Urinary bladder (tissue), 4 donors: ENCODE data around the gene SUGCT. TPM values are rescaled to one million over a fixed set of nuclear protein-coding genes. Genes with fewer than 3 reads are reported as not detected.

Source experiments
- DNase-seq: peaks from one replicate; pipeline ENCODE4 v3.0.0-alpha.2; 2015; ENCODE audit errors: extremely low spot score
- H3K27ac ChIP-seq: one replicate; pipeline ENCODE4 v1.5.1; 2013; ENCODE audit warnings: low read depth, mild to moderate bottlenecking, moderate library complexity
- H3K36me3 ChIP-seq: one replicate; pipeline ENCODE4 v1.6.1; 2013; ENCODE audit warnings: mild to moderate bottlenecking, moderate library complexity; ENCODE audit not compliant: insufficient read depth
- H3K4me1 ChIP-seq: one replicate; pipeline ENCODE4 v1.6.1; 2013; ENCODE audit warnings: mild to moderate bottlenecking, moderate library complexity; ENCODE audit not compliant: insufficient read depth
- H3K4me3 ChIP-seq: one replicate; pipeline ENCODE4 v1.5.1; 2013; ENCODE audit warnings: low read depth, low read length
- WGBS: extraction: QIAGEN DNeasy Blood & Tissue Kit; methylation state at CpG from one replicate; pipeline ENCODE4 v1.1.7; 2013; 5-methylcytosine and 5-hydroxymethylcytosine counted together
- polyA plus RNA-seq: library from polyadenylated mRNA; stranded (reverse); fragments of 200-250 nt; gene quantifications from one replicate; pipeline ENCODE4 v1.2.3, GENCODE V29; 2013
- total RNA-seq: library from RNA; depleted of rRNA; stranded (reverse); fragments of >200 nt; gene quantifications from one replicate; pipeline ENCODE4 v1.2.3, GENCODE V29; 2014
- donor health status: healthy with polysubstance abuse.
- donor health status: healthy.

SUGCT gene
- total and polyA plus RNA-seq, 2 donors = 3.3 to 8.3 TPM

DNA sequence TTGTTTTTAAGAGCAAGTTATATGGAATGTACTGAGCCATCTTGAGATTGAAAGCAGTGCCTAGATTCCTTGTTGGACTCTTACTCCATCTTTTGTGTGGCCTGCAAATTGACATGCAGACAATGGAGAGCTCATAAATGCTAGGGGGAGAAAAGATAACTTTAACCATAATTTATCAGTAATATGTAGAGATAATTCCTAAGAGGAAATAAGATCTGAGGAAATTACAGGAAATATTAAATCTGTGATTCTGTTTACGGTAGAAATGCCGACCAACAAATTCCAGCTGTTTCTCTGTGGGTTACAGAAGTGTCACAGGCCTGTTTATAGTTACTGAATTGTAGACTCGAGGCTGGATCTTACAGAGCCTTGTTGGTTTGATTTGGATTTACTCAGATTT, 348.0 kb downstream of the SUGCT start:
- H3K36me3 ChIP-seq = no peaks in the 10 kb centered on the region
- WGBS = 43% methylated on average over 3 of the region's 3 CpGs

DNA sequence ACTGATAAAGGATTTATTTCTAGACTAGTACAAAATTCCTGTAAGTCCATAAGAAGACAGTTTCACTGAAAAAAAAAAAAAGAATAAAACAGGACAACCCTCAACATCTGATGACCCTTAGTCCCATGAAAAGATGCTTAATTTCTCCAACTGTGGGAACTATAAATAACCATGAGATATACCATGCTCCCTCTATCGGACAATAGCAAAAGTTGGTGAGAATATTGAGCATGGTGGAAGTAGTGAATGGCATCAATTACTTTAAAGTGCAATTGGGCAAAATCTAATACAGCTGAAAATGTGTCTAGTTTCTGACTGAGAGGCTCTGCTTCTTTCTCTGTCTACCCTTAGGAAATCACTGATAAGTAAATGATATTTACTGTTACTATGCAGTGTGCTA, 348.8 kb downstream of the SUGCT start:
- no peak overlapping the region for H3K4me3 ChIP-seq
- 54% methylated on average over 1 of the region's 1 CpG for WGBS

More for the DNA sequence above, 348.0 kb downstream of the SUGCT start:
- Histone ChIP-seq H3K4me3 (no peak overlapping the region), H3K4me1 (no peaks in the 10 kb centered on the region), H3K27ac (no peak overlapping the region)
- DNase-seq = no peak

DNA sequence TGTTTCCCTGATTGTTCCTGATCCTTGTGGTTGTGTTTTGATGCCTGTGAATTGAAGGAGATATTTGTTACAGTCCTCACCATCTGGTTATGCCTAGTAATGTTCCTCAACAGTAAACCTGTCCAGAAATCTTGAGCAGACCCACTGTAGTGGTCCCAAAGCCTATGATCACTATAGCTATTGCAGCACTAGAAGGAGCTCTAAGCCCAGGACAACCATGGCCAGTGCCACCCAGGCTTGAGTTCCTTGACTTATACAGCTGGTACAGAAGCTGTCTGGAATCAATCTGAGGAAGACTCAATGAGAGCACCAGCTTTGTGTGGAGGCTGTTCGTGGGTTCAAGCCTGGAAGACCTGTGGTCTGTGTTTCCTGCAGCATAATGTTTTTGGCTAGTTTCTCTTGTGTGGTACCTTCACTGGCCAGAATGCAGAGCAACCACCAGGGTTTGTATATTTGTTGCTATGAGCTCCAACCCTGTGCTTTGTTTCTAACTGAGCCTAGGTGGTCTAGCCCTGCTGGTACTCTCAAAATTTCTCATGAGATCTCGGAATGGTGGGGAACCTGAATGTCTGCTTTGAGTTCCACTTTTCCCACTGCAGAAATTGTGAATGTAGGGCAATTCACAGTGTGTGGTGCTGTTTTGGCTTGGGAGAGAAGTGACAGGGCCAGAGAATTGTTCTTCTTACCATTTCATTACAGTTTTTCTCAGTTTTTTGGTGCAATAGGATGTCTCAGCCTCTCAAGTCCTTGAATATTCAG, 355.2 kb downstream of the SUGCT start:
- Histone ChIP-seq H3K4me3 (no peak overlapping the region), H3K36me3 (no peaks in the 10 kb centered on the region), H3K27ac (no peak overlapping the region), H3K4me1 (no peaks in the 10 kb centered on the region)
- no peak for DNase-seq
- 90% methylated on average over 2 of the region's 2 CpGs for WGBS

More for the DNA sequence above, 348.8 kb downstream of the SUGCT start:
- no peak for DNase-seq
- no peak overlapping the region for H3K27ac ChIP-seq
- no peaks in the 10 kb centered on the region for H3K4me1 ChIP-seq
- no peaks in the 10 kb centered on the region for H3K36me3 ChIP-seq

GRCh38 chr7:40490603-40490924, 355.8 kb downstream of the SUGCT start:
- Histone ChIP-seq H3K4me3 (no peak overlapping the region), H3K4me1 (no peaks in the 10 kb centered on the region), H3K27ac (no peak overlapping the region), H3K36me3 (no peaks in the 10 kb centered on the region)
- no peak for DNase-seq

- 87% methylated on average over 4 of the region's 4 CpGs for WGBS
- Histone ChIP-seq H3K4me1 (no peaks in the 10 kb centered on the region), H3K4me3 (no peak overlapping the region), H3K27ac (no peak overlapping the region), H3K36me3 (no peaks in the 10 kb centered on the region)
- no peak for DNase-seq
Measured at GRCh38 chr7:40492946-40493345, 358.1 kb downstream of the SUGCT start.

- H3K27ac ChIP-seq = no peak overlapping the region
- no peaks in the 10 kb centered on the region for H3K36me3 ChIP-seq
- WGBS = 77% methylated on average over 5 of the region's 5 CpGs
- no peak overlapping the region for H3K4me3 ChIP-seq
- DNase-seq = no peak
- H3K4me1 ChIP-seq = no peaks in the 10 kb centered on the region
Measured at GRCh38 chr7:40493609-40494051, 358.8 kb downstream of the SUGCT start.

- Histone ChIP-seq H3K4me1 (no peaks in the 10 kb centered on the region), H3K27ac (no peak overlapping the region), H3K36me3 (no peaks in the 10 kb centered on the region), H3K4me3 (no peak overlapping the region)
- no peak for DNase-seq
- WGBS = 96% methylated on average over 11 of the region's 11 CpGs
Measured at GRCh38 chr7:40498924-40499510, 364.2 kb downstream of the SUGCT start.

DNA sequence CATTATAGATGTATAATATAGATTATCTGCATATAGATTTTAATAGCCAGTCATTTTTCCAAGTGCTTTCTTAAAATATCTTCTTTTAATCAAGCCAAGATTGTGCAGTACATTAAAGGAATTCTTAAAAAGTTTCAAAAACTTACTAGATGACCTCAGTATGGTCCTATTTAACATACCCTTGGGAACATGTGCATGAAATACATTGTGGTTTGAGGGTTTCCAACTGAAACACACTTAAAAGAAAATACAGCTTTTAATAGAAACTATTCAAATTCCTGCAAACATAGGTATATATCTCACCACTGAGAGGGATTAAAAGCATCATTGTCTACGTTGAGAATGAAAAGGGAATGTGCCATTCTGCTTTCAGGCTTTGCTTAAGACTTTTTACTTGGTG, 364.9 kb downstream of the SUGCT start:
- Histone ChIP-seq H3K4me1 (no peaks in the 10 kb centered on the region), H3K27ac (no peak overlapping the region), H3K36me3 (no peaks in the 10 kb centered on the region), H3K4me3 (no peak overlapping the region)
- peak; percentile 17 for DNase-seq
- 61% methylated on average over 1 of the region's 1 CpG for WGBS

DNA sequence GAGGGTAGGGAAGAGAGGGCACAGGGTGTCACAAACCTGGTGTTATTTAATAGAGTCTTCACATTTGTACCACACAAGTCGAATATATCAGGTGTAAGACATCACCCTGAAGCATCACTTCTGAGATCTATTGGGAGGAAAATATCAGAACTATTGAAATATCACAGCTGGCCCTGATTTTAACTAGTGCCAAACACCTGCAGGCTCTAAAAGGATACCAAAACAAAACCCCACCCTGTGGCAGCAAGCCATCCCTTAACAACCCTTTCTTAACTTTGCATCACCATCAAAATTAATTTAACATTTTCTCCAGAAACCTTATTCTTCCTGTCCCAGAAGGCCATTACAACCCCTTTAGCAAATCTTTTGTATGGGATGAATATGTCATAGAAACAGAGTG, 365.4 kb downstream of the SUGCT start:
- no peak overlapping the region for H3K4me3 ChIP-seq
- 84% methylated on average over 1 of the region's 1 CpG for WGBS
- H3K4me1 ChIP-seq = no peaks in the 10 kb centered on the region
- H3K36me3 ChIP-seq = no peaks in the 10 kb centered on the region
- DNase-seq = no peak
- H3K27ac ChIP-seq = no peak overlapping the region

DNA sequence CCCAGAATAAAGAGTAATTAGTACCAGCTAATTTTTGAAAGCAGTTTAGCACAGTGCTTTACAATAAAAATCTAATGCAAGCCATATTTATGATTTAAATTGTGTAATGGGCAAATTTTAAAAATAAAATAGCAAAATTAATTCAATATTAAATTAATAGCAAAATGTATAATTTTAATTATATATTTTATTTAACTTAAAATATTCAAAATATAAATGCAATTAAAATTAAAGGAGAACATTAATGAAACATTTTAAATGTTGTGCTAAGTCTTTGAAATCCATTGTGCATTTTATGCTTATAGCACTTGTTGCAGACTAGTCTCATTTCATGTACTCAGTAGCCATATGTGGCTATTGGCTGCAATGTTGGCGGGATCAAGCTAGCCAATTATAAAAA, 367.6 kb downstream of the SUGCT start:
- H3K36me3 ChIP-seq = no peaks in the 10 kb centered on the region
- no peak for DNase-seq
- 98% methylated on average over 1 of the region's 1 CpG for WGBS
- H3K27ac ChIP-seq = no peak overlapping the region
- H3K4me1 ChIP-seq = no peaks in the 10 kb centered on the region
- no peak overlapping the region for H3K4me3 ChIP-seq

DNA sequence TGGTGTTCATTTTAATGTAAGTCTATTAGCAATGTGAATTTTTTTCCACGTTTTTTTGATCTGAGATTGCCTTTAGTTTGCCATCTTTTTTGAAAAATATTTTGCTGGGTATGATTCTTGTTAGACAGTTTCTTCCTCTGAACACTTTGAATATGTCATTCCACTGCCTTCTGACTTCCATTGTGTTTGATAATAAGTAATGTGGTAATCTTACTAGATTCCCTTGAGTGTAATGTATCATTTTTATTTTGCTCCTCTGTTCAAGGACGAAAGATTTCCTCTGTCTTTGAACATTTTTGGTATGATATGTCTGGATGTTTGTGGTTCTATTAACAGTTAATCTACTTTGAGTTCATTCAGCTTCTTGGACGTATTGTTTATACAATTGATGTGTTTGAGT, 371.4 kb downstream of the SUGCT start:
- no peak overlapping the region for H3K27ac ChIP-seq
- no peaks in the 10 kb centered on the region for H3K36me3 ChIP-seq
- H3K4me1 ChIP-seq = no peaks in the 10 kb centered on the region
- no peak for DNase-seq
- WGBS = 82% methylated on average over 3 of the region's 3 CpGs
- H3K4me3 ChIP-seq = no peak overlapping the region

DNA sequence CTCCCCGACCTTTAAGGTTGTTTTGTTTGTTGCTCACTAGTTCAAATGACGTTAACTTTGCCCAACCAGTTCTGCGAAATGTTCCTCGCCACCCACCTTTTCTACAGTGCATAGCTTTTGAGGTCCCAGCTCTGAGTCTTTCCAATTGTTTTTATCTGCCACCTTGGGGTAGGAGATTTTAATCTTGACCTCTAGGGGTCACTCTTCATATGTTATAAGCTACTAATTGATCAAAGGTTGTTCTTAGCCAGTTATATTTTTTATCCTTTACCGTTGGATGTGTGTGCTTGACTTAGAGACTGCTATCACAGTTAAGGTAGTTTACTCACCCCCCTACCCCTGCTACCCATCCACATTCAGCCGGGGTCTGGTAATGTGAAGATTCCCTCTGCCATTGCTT, 372.4 kb downstream of the SUGCT start:
- H3K4me3 ChIP-seq = no peak overlapping the region

DNA sequence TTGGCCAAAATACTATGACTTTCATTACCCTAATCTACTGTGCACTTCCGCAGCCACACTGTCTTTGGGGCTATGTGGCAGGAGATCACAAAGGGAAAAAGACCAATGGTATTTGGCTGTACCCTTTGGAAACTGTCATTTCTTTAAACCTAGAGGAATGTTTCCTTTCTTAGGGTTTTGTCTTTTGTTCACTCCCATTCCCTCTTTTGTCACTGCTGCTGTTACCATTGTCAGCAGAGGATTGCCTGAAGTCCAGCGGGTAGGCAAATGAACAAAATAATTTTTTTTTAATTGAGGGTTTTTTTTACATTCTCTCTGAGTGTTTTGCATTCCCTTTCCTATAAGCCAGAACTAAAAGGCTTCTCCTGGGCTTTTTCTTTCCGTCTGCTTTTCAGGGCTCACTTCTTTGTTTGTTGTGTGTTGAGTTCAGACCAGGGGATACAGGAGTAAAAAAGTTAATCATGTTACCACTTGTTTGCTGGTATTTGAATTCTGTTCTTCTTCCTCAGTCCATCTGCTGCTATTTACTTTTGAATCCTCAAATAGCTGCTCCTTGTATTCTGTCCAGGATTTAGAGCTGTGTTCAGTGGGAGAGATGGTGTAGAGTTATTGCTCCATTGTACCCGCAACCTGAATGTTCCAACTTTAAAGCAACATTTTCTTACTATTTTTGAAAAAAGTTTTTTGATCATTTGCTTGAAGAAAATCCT, 374.6 kb downstream of the SUGCT start:
- Histone ChIP-seq H3K36me3 (no peaks in the 10 kb centered on the region), H3K27ac (no peak overlapping the region)
- WGBS = 58% methylated on average over 4 of the region's 4 CpGs

More for the DNA sequence above, 372.4 kb downstream of the SUGCT start:
- Histone ChIP-seq H3K27ac (no peak overlapping the region), H3K36me3 (no peaks in the 10 kb centered on the region), H3K4me1 (no peaks in the 10 kb centered on the region)
- WGBS = 76% methylated on average over 6 of the region's 6 CpGs
- DNase-seq = no peak

DNA sequence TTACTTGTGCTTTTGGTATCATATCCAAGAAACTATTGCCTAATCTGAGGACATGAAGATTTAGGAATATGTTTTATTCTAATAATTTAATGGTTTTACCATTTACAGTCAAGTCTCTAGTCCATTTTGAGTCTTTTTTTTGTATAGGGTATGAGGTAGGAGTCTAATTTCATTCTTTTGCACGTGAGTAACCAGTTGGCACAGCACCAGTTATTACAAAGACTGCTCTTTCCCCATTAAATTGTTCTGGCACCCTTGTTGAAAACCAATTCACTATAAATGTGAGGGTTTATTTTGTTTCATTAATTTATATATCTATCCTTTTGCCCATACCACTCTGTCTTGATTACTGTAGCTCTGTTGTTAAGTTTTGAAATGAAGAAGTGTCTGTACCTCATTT, 381.6 kb downstream of the SUGCT start:
- no peak overlapping the region for H3K4me3 ChIP-seq
- no peak for DNase-seq
- no peaks in the 10 kb centered on the region for H3K4me1 ChIP-seq
- H3K36me3 ChIP-seq = no peaks in the 10 kb centered on the region
- 53% methylated on average over 1 of the region's 1 CpG for WGBS
- no peak overlapping the region for H3K27ac ChIP-seq

More for the DNA sequence above, 374.6 kb downstream of the SUGCT start:
- Histone ChIP-seq H3K4me3 (no peak overlapping the region), H3K4me1 (no peaks in the 10 kb centered on the region)
- DNase-seq = no peak
